ENCODE data around the gene RNH1.

DNA sequence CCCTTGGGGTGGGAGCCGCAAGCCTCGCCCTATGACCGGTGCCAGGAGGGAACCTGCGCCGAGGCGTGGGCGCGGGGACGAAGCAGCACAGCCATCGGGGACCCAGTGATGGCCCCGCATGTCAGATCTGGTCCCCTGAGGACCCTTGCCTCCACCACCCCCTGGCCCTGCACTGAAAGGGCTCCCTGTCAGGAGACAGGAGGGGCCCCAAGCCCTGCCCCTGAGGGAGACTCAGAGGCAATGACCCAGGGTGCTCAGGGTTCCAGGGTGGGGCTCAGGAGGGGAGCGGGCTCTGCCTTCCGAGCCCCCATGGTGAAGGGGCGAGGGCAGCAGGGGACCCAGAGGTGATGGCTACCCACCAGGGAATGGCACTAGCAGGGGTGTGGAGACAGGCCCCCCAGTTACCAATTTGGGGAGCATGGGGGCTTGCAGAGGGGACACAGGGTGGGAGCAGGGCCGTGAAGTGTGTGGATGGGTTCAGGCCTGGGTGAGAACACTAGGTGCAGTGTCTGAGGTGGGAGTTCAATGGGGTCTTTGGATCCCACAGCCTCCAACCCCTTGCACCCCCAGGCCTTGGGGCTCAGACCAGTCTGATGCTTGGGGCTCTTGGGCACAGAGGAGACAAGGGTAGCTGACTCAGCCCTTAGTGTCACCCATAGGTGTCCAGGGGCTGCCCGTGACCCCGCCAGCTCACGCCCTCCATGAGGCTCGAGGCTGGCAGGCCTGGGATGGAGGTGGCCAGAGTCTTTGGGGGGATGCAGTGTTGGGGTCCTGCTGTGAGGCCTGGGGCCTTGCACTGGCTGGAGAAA, 30.8 kb upstream of the RNH1 start:
- no peak for TF ChIP-seq EZH2 (IDR thresholded peaks at IDR 0.05; ENCODE audit: borderline replicate concordance, low read depth, low read length, severe bottlenecking)
- TF ChIP-seq, protein P1, sequence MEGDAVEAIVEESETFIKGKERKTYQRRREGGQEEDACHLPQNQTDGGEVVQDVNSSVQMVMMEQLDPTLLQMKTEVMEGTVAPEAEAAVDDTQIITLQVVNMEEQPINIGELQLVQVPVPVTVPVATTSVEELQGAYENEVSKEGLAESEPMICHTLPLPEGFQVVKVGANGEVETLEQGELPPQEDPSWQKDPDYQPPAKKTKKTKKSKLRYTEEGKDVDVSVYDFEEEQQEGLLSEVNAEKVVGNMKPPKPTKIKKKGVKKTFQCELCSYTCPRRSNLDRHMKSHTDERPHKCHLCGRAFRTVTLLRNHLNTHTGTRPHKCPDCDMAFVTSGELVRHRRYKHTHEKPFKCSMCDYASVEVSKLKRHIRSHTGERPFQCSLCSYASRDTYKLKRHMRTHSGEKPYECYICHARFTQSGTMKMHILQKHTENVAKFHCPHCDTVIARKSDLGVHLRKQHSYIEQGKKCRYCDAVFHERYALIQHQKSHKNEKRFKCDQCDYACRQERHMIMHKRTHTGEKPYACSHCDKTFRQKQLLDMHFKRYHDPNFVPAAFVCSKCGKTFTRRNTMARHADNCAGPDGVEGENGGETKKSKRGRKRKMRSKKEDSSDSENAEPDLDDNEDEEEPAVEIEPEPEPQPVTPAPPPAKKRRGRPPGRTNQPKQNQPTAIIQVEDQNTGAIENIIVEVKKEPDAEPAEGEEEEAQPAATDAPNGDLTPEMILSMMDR (IDR thresholded peaks at IDR 0.05; ENCODE audit: borderline replicate concordance, extremely low read depth, low read length, poor library complexity, severe bottlenecking), result no peak

Measured in DND-41 (cell line).